Adrenal gland (tissue), 12 donors: ENCODE data around the gene STAU1. TPM values are rescaled to one million over a fixed set of nuclear protein-coding genes. Genes with fewer than 3 reads are reported as not detected.

Experiments used
- DNase-seq, 7 donors: peaks; one replicate each; pipeline ENCODE4 v3.0.0-alpha.2; 2019 to 2020
- H3K27ac ChIP-seq, 5 donors: fragments of 200-600 bp; sonication (generic) in 4 of 5; 1 replicate in 3 of 5; 2 replicates in 2 of 5; pipeline versions ENCODE4 v1.5.1 to v1.8.0; 2016 to 2020; ENCODE audit warnings: mild to moderate bottlenecking in 1 of 5
- H3K27me3 ChIP-seq: fragments of 200-600 bp; 2 replicates; pipeline ENCODE4 v1.8.0; 2021
- H3K36me3 ChIP-seq, 2 donors: fragments of 200-600 bp; replicated peaks in 1 of 2; 1 replicate in 1 of 2; 2 replicates in 1 of 2; pipeline versions ENCODE4 v1.5.1 to v1.8.0; 2018 to 2022
- H3K4me1 ChIP-seq, 2 donors: fragments of 200-600 bp; replicated peaks in 1 of 2; 1 replicate in 1 of 2; 2 replicates in 1 of 2; pipeline versions ENCODE4 v1.5.1 to v1.8.0; 2018 to 2021
- H3K4me3 ChIP-seq, 4 donors: fragments of 200-600 bp; sonication (generic) in 3 of 4; one replicate each; pipeline ENCODE4 v1.5.1; 2016 to 2018
- H3K9me3 ChIP-seq, 3 donors: fragments of 200-600 bp; sonication (generic) in 1 of 3; replicated peaks in 1 of 3; 1 replicate in 2 of 3; 2 replicates in 1 of 3; pipeline versions ENCODE4 v1.5.1 to v1.8.0; 2016 to 2021
- POLR2A ChIP-seq, 2 donors: fragments of 450-650 bp; IDR thresholded peaks; one replicate each; pipeline ENCODE4 v1.6.1; 2017; ENCODE audit warnings: antibody characterized with exemption in 2 of 2, mild to moderate bottlenecking in 2 of 2, moderate library complexity in 1 of 2
- WGBS, 4 donors: extraction: QIAGEN DNeasy Blood & Tissue Kit in 2 of 4; methylation state at CpG; one replicate each; pipeline versions ENCODE4 v1.1.5 to v1.1.7; 2013 to 2017; 5-methylcytosine and 5-hydroxymethylcytosine counted together
- intact Hi-C, 2 donors: fragments of 100-400 bp; cut with DNase I; formaldehyde crosslinking; loops; one replicate each; pipeline versions ENCODE4 v1.14.1 to v1.15.0; 2022 to 2023
- polyA plus RNA-seq, 3 donors: library from polyadenylated mRNA; stranded (reverse); fragments of 200-250 nt in 2 of 3; fragments of 350-450 nt in 1 of 3; fragmentation: Illumina TruSeq in 1 of 3; extraction: RNeasy Lipid Tissue Mini Kit (QIAGEN cat#74804) in 1 of 3; gene quantifications; one replicate each; pipeline ENCODE4 v1.2.3, GENCODE V29; 2013 to 2014
- total RNA-seq, 9 donors: library from RNA; depleted of rRNA in 4 of 9; stranded (reverse); fragments of >200 nt in 4 of 9; fragments of 120-200 nt in 1 of 9; fragmentation: NEBNext Ultra II Directional in 1 of 9; extraction: Animal tissue kit (Norgen Biotek cat#: 25700) in 1 of 9; gene quantifications; one replicate each; pipeline versions ENCODE4 v1.1.0 to v1.2.4, GENCODE V29; 2013 to 2023
- TF ChIP-seq, protein P1 (sequence below), 6 experiments: fragments of 450-650 bp in 4 of 6; fragments of 200-600 bp in 2 of 6; sonication (generic) in 1 of 6; IDR thresholded peaks; 1 replicate in 5 of 6; 2 replicates in 1 of 6; pipeline versions ENCODE4 v1.5.1 to v1.8.0; 2016 to 2021; ENCODE audit warnings: antibody characterized with exemption in 6 of 6, mild to moderate bottlenecking in 2 of 6, moderate library complexity in 1 of 6
- donor health status: healthy with polysubstance abuse.
- donor health status: Bipolar disorder and iron deficiency.
- donor health status: DM: yes; HTN: yes; CAD: no.
- donor health status: DM: no; HTN: no; CAD: no.
- donor health status: DM: no; HTN: no; CAD: no.
- donor health status: DM: yes; HTN: yes; CAD: no.

The STAU1 gene
- total and polyA plus RNA-seq, 12 donors, result 23.2 to 123 (median 79.6) TPM

GRCh38 chr20:49234831-49235230 lies 46.7 kb upstream of the STAU1 start:
- Histone ChIP-seq H3K4me1 (no peaks in the 10 kb centered on the region), H3K27me3 (no peaks in the 10 kb centered on the region), H3K9me3 (no peaks in the 10 kb centered on the region), H3K36me3 (peaks cover 0 to 90% of the 10 kb centered on the region in 2 donors), H3K27ac (no peak overlapping the region), H3K4me3 (no peak overlapping the region)
- 90 to 96% (median 94%) methylated on average over 6 of the region's 6 CpGs for WGBS, 4 donors
- no peak for TF ChIP-seq POLR2A (IDR thresholded peaks at IDR 0.05)
- TF ChIP-seq, protein P1, sequence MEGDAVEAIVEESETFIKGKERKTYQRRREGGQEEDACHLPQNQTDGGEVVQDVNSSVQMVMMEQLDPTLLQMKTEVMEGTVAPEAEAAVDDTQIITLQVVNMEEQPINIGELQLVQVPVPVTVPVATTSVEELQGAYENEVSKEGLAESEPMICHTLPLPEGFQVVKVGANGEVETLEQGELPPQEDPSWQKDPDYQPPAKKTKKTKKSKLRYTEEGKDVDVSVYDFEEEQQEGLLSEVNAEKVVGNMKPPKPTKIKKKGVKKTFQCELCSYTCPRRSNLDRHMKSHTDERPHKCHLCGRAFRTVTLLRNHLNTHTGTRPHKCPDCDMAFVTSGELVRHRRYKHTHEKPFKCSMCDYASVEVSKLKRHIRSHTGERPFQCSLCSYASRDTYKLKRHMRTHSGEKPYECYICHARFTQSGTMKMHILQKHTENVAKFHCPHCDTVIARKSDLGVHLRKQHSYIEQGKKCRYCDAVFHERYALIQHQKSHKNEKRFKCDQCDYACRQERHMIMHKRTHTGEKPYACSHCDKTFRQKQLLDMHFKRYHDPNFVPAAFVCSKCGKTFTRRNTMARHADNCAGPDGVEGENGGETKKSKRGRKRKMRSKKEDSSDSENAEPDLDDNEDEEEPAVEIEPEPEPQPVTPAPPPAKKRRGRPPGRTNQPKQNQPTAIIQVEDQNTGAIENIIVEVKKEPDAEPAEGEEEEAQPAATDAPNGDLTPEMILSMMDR (IDR thresholded peaks at IDR 0.05), result no peak
- intact Hi-C loops, result no loop called here
- no peak for DNase-seq

DNA sequence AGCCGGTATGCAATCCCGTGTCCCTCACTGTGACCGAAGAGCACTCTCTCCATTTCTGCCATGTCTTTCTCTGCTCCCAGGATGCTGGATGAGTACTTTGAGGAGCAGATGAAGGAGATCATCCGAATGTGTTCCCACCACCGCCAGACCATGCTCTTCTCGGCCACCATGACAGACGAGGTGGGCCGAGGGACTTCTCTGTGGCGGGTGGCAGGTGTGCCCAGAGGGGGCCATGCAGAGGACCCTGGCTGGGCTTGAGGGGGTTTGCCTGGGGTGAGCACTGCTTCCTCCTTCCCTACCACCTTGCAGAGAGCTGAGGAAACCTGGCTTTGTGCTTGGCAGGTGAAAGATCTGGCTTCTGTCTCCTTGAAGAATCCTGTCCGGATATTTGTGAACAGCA lies 45.1 kb upstream of the STAU1 start:
- no peak for TF ChIP-seq POLR2A (IDR thresholded peaks at IDR 0.05)
- TF ChIP-seq, protein P1 (IDR thresholded peaks at IDR 0.05), result no peak
- Histone ChIP-seq H3K27ac (no peak overlapping the region), H3K36me3 (peaks cover 0 to 89% of the 10 kb centered on the region in 2 donors), H3K9me3 (no peaks in the 10 kb centered on the region), H3K4me1 (no peaks in the 10 kb centered on the region), H3K4me3 (no peak overlapping the region), H3K27me3 (no peaks in the 10 kb centered on the region)
- intact Hi-C loops, result no loop called here
- no peak for DNase-seq
- 91 to 94% (median 93%) methylated on average over 10 of the region's 10 CpGs for WGBS, 4 donors

- Histone ChIP-seq H3K36me3 (peaks cover 0 to 87% of the 10 kb centered on the region in 2 donors), H3K27ac (no peak overlapping the region), H3K9me3 (no peaks in the 10 kb centered on the region), H3K27me3 (no peaks in the 10 kb centered on the region), H3K4me1 (no peaks in the 10 kb centered on the region), H3K4me3 (no peak overlapping the region)
- 66 to 93% (median 76%) methylated on average over 7 of the region's 7 CpGs for WGBS, 4 donors
- intact Hi-C loops, result no loop called here
- TF ChIP-seq, protein P1 (IDR thresholded peaks at IDR 0.05), result no peak
- no peak for TF ChIP-seq POLR2A (IDR thresholded peaks at IDR 0.05)
- DNase-seq, result no peak
Observed at GRCh38 chr20:49231471-49231870, 43.3 kb upstream of the STAU1 start.

GRCh38 chr20:49230561-49231133 lies 42.5 kb upstream of the STAU1 start:
- peak overlapping the region in 1 of 5 donors; percentile 8 for H3K27ac ChIP-seq
- H3K9me3 ChIP-seq, result no peaks in the 10 kb centered on the region
- WGBS, 4 donors, result 62 to 76% (median 68%) methylated on average over 6 to 8 of the region's 8 CpGs
- H3K4me3 ChIP-seq, result no peak overlapping the region
- no peaks in the 10 kb centered on the region for H3K4me1 ChIP-seq
- no peaks in the 10 kb centered on the region for H3K27me3 ChIP-seq
- TF ChIP-seq POLR2A (IDR thresholded peaks at IDR 0.05), result no peak
- TF ChIP-seq, protein P1 (IDR thresholded peaks at IDR 0.05), result no peak
- peaks cover 0 to 89% of the 10 kb centered on the region in 2 donors for H3K36me3 ChIP-seq
- DNase-seq, result peak in 1 of 7 donors; percentile 22
- intact Hi-C loops, result no loop called here
